ENCODE measurements around the gene PAX7. TPM values are rescaled to one million over a fixed set of nuclear protein-coding genes. Genes with fewer than 3 reads are reported as not detected.

Gene PAX7
- polyA plus RNA-seq, 1 of the 3 experiments (the other 2 are of a cell fraction), result not detected

- Histone ChIP-seq H3K4me1 (ENCODE audit: control insufficient read depth in 1 of 2, insufficient read depth in 2 of 2, low read depth in 1 of 2, low read length in 1 of 2) (no peaks in the 10 kb centered on the region), H3K9me3 (no peaks in the 10 kb centered on the region), H3K36me3 (replicated peaks in 1 of 2; ENCODE audit: control insufficient read depth in 1 of 2, insufficient read depth in 2 of 2, low read length in 1 of 2) (no peaks in the 10 kb centered on the region), H3K27me3 (ENCODE audit: insufficient read depth) (no peaks in the 10 kb centered on the region), H3K79me2 (ENCODE audit: insufficient read depth) (no peaks in the 10 kb centered on the region), H3K27ac (ENCODE audit: low read depth in 2 of 2, low read length in 1 of 2) (no peak overlapping the region), H3K4me2 (no peak overlapping the region), H3K9ac (no peak overlapping the region), H2AFZ (ENCODE audit: low read depth) (no peak overlapping the region), H3K9me2 (no peaks in the 10 kb centered on the region), H3K4me3 (ENCODE audit: low read depth in 2 of 2, low read length in 1 of 2) (no peak overlapping the region), H4K20me1 (ENCODE audit: insufficient read depth) (no peaks in the 10 kb centered on the region), H3F3A (replicated peaks; ENCODE audit: insufficient read depth) (no peaks in the 10 kb centered on the region)
- no peak for DNase-seq
- POLR2A ChIA-PET, result no interaction called here
- CTCF ChIA-PET, result no interaction called here
- TF ChIP-seq RFX5 (IDR thresholded peaks at IDR 0.05; ENCODE audit: low read length), result no peak
- no peak for TF ChIP-seq REST (IDR thresholded peaks at IDR 0.05; ENCODE audit: low read depth, low read length)
- TF ChIP-seq FOXM1 (IDR thresholded peaks at IDR 0.05; ENCODE audit: low read depth), result no peak
- TF ChIP-seq GATA2 (CRISPR knock-in tag; IDR thresholded peaks at IDR 0.05), result no peak
- no peak for TF ChIP-seq RXRA (IDR thresholded peaks at IDR 0.05; ENCODE audit: borderline replicate concordance, low read depth)
- no peak for TF ChIP-seq NFIC (IDR thresholded peaks at IDR 0.05; ENCODE audit: borderline replicate concordance)
- TF ChIP-seq MXI1 (IDR thresholded peaks at IDR 0.05; ENCODE audit: low read depth, low read length), result no peak
- TF ChIP-seq CHD2 (IDR thresholded peaks at IDR 0.05; ENCODE audit: low read length, partially characterized antibody), result no peak
- TF ChIP-seq EP300 (IDR thresholded peaks at IDR 0.05; ENCODE audit: borderline replicate concordance in 1 of 2, low read depth in 1 of 2, low read length in 1 of 2), result no peak
- TF ChIP-seq IRF3 (IDR thresholded peaks at IDR 0.05; ENCODE audit: low read depth, low read length), result no peak
- TF ChIP-seq GABPA (IDR thresholded peaks at IDR 0.05; ENCODE audit: low read depth), result no peak
- TF ChIP-seq EZH2phosphoT487 (IDR thresholded peaks at IDR 0.05; ENCODE audit: borderline replicate concordance, low read depth), result no peak
- no peak for TF ChIP-seq CTCF (IDR thresholded peaks at IDR 0.05)
- TF ChIP-seq MEF2A (IDR thresholded peaks at IDR 0.05; ENCODE audit: borderline replicate concordance, low read depth), result no peak
- TF ChIP-seq TAF1 (IDR thresholded peaks at IDR 0.05; ENCODE audit: borderline replicate concordance, low read depth, low read length), result no peak
- 8% methylated on average over 5 of the region's 5 CpGs for whole genome bisulfite sequencing (ENCODE audit: low lambda C conversion rate)
Observed at GRCh38 chr1:18746981-18747380, 116.3 kb downstream of the PAX7 start.

All from SK-N-SH (cell line).